ENCODE results near the gene CHST13. TPM values are rescaled to one million over a fixed set of nuclear protein-coding genes. Genes with fewer than 3 reads are reported as not detected.

CHST13 gene
- total and polyA plus RNA-seq, 2 of the 4 experiments (the other 2 are of a cell fraction) = not detected

GRCh38 chr3:126498461-126498860 is 25.5 kb upstream of the CHST13 start:
- H3K27me3 ChIP-seq (ENCODE audit: control insufficient read depth, insufficient read depth, low read length) = peaks cover 17% of the 10 kb centered on the region; the same call in 1 of the 2 replicates
- dilution Hi-C loops (cut with HindIII; ENCODE audit: low sequenced_read_pairs, unreplicated experiment) (no loop called here), in situ Hi-C loops (cut with MboI; ENCODE audit: low sequenced_read_pairs) (no loop called here), intact Hi-C loops (cut with micrococcal nuclease) (no loop called here)
- no peak overlapping the region for H2AK5ac ChIP-seq (ENCODE audit: low read depth, low read length)
- H3K4me2 ChIP-seq (ENCODE audit: low read depth, low read length) = no peak overlapping the region
- H4K8ac ChIP-seq (ENCODE audit: low read depth in 2 of 2, low read length in 2 of 2) = no peak overlapping the region
- no peak overlapping the region for H3K27ac ChIP-seq (ENCODE audit: insufficient read depth, low read length)
- H3K4ac ChIP-seq (ENCODE audit: low read depth, low read length) = no peak overlapping the region
- H2AFZ ChIP-seq (replicated peaks; ENCODE audit: low read length, poor library complexity) = no peak overlapping the region
- H2BK5ac ChIP-seq (ENCODE audit: low read depth, low read length, poor library complexity, severe bottlenecking) = no peak overlapping the region
- H3K23ac ChIP-seq (ENCODE audit: low read depth, low read length) = no peak overlapping the region
- H4K20me1 ChIP-seq (ENCODE audit: insufficient read depth, low read length) = no peaks in the 10 kb centered on the region
- no peaks in the 10 kb centered on the region for H3K9me1 ChIP-seq (ENCODE audit: insufficient read depth, low read length)
- H4K91ac ChIP-seq (ENCODE audit: insufficient read depth, low read depth, low read length) = no peak overlapping the region
- WGBS, 2 experiments (ENCODE audit: extremely low coverage in 2 of 2, insufficient read length in 1 of 2) = 40% methylated on average over 1 of the region's 4 CpGs; no CpG with 5 or more reads in 1 of the 2 experiments
- H2BK15ac ChIP-seq (ENCODE audit: low read depth, low read length) = no peak overlapping the region
- no peaks in the 10 kb centered on the region for H3K9me3 ChIP-seq (ENCODE audit: control insufficient read depth, insufficient read depth, low read length)
- H3K9ac ChIP-seq (ENCODE audit: low read depth, low read length) = no peak overlapping the region
- ATAC-seq (ENCODE audit: low read depth) = no peak
- H3K14ac ChIP-seq (replicated peaks; ENCODE audit: low read depth, low read length) = no peak overlapping the region
- H3K18ac ChIP-seq (ENCODE audit: low read depth, low read length) = no peak overlapping the region
- H3K79me1 ChIP-seq (ENCODE audit: low read depth in 1 of 2, low read length in 2 of 2) = no peaks in the 10 kb centered on the region
- no peak overlapping the region for H3K56ac ChIP-seq (ENCODE audit: extremely low read depth, insufficient read depth, low read length)
- ChIA-PET POLR2A (ENCODE audit: unreplicated experiment) (no interaction called here), CTCF (no interaction called here)
- H2BK120ac ChIP-seq (ENCODE audit: low read depth, low read length) = no peak overlapping the region
- no peak overlapping the region for H4K5ac ChIP-seq (ENCODE audit: low read depth, low read length)
- no peak overlapping the region for H3K4me3 ChIP-seq (ENCODE audit: insufficient read depth, low read depth, low read length)
- no peak overlapping the region for H2AK9ac ChIP-seq (replicated peaks; ENCODE audit: low read depth, low read length, poor library complexity)
- no peaks in the 10 kb centered on the region for H3K36me3 ChIP-seq (ENCODE audit: control insufficient read depth, insufficient read depth, low read length)
- TF ChIP-seq ELK1 (IDR thresholded peaks at IDR 0.05; ENCODE audit: borderline replicate concordance, low read depth, low read length) (no peak), CHD1 (IDR thresholded peaks at IDR 0.05; ENCODE audit: low read depth, low read length) (no peak), NFE2L2 (IDR thresholded peaks at IDR 0.05; ENCODE audit: low read depth, low read length) (no peak), MAZ (IDR thresholded peaks at IDR 0.05; ENCODE audit: borderline replicate concordance, low read depth, low read length) (no peak), CTCF (conservative IDR thresholded peaks at IDR 0.05; ENCODE audit: low read depth, low read length) (no peak), POLR2A (IDR thresholded peaks at IDR 0.05; ENCODE audit: low read depth, low read length) (no peak), FOS (IDR thresholded peaks at IDR 0.05; ENCODE audit: low read depth, low read length) (no peak)
- no peak overlapping the region for H2BK20ac ChIP-seq (ENCODE audit: low read depth, low read length)
- no TSS peak for BruUV-seq (replicated peaks)
- H3K4me1 ChIP-seq (ENCODE audit: control insufficient read depth, insufficient read depth, low read length) = no peaks in the 10 kb centered on the region
- no peak for DNase-seq
